Kidney epithelial cell (primary cell): ENCODE results near the gene IL22RA1. TPM values are rescaled to one million over a fixed set of nuclear protein-coding genes. Genes with fewer than 3 reads are reported as not detected.

Experiments
- DNase-seq: peaks from one replicate; pipeline ENCODE4 v3.0.0-alpha.2; 2010; ENCODE audit warnings: low read depth
- H3K27me3 ChIP-seq: 2 replicates; pipeline ENCODE4 v1.6.0; 2011; ENCODE audit warnings: low read length; ENCODE audit not compliant: control insufficient read depth, insufficient read depth
- H3K36me3 ChIP-seq: 2 replicates; pipeline ENCODE4 v1.5.1; 2011; ENCODE audit warnings: low read length; ENCODE audit not compliant: control insufficient read depth, insufficient read depth
- H3K4me3 ChIP-seq: 2 replicates; pipeline ENCODE4 v1.5.1; 2011; ENCODE audit warnings: low read depth, mild to moderate bottlenecking, control low read depth, low read length
- total RNA-seq: library from RNA; depleted of rRNA; stranded (reverse); fragments of >200 nt; gene quantifications from 2 replicates; pipeline ENCODE4 v1.2.3, GENCODE V29; 2015
- TF ChIP-seq, protein P1 (sequence below): IDR thresholded peaks from 2 replicates; pipeline ENCODE4 v1.5.1; 2011; ENCODE audit warnings: mild to moderate bottlenecking, moderate library complexity, low read length, control low read depth, inconsistent platforms; ENCODE audit not compliant: insufficient read depth, poor library complexity, severe bottlenecking

The IL22RA1 gene
- total RNA-seq, 1 donor from 2014 or later = 0.21 TPM

- no peak overlapping the region for H3K4me3 ChIP-seq
- TF ChIP-seq, protein P1, sequence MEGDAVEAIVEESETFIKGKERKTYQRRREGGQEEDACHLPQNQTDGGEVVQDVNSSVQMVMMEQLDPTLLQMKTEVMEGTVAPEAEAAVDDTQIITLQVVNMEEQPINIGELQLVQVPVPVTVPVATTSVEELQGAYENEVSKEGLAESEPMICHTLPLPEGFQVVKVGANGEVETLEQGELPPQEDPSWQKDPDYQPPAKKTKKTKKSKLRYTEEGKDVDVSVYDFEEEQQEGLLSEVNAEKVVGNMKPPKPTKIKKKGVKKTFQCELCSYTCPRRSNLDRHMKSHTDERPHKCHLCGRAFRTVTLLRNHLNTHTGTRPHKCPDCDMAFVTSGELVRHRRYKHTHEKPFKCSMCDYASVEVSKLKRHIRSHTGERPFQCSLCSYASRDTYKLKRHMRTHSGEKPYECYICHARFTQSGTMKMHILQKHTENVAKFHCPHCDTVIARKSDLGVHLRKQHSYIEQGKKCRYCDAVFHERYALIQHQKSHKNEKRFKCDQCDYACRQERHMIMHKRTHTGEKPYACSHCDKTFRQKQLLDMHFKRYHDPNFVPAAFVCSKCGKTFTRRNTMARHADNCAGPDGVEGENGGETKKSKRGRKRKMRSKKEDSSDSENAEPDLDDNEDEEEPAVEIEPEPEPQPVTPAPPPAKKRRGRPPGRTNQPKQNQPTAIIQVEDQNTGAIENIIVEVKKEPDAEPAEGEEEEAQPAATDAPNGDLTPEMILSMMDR = no peak
- no peak for DNase-seq
- no peaks in the 10 kb centered on the region for H3K27me3 ChIP-seq
- no peaks in the 10 kb centered on the region for H3K36me3 ChIP-seq
Measured at GRCh38 chr1:24126018-24126671, 16.8 kb downstream of the IL22RA1 start.

DNA sequence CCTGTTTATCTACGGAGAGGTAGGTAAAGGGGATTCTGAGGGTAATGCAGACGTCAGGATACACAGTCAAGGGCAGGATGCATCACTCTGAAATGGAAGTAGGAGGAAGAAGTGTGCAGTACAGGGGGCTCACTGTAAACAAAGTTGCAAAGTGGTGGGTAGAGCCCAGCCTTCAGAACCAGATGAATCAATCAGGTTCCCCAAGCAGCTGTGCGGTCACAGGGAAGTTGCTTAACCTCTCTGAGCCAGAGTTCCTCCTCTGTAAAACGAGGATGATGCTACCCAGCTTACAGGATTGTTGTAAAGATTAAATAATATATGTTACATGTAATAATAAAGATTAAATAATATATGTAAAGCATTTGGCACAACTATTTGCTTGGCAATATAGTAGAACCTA is 17.5 kb downstream of the IL22RA1 start:
- no peak for DNase-seq
- H3K36me3 ChIP-seq = no peaks in the 10 kb centered on the region
- TF ChIP-seq, protein P1 = no peak
- H3K27me3 ChIP-seq = no peaks in the 10 kb centered on the region
- H3K4me3 ChIP-seq = no peak overlapping the region

- Histone ChIP-seq H3K27me3 (no peaks in the 10 kb centered on the region), H3K36me3 (no peaks in the 10 kb centered on the region), H3K4me3 (no peak overlapping the region)
- TF ChIP-seq, protein P1 = no peak
- DNase-seq = no peak
Measured at GRCh38 chr1:24124980-24125379, 18.0 kb downstream of the IL22RA1 start.

DNA sequence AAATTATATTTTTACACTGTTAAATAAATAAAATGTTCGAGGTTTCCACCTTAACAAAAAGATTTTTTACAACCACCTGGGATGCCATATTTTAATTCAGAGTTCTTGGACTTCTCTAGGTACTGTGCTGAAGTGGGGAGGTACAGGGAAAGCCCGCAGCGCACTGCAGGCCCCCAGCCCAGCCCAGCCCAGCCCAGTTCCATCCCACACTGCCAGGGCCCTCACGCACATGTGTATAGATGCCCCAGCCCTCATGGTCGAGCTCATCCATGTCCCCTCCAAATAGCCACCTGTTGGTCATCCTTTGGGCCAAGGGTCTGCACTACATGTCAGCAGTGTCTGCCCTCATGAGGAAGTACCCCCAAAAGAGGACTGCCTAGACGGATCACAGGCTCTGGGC is 19.3 kb downstream of the IL22RA1 start:
- TF ChIP-seq, protein P1 = no peak

DNA sequence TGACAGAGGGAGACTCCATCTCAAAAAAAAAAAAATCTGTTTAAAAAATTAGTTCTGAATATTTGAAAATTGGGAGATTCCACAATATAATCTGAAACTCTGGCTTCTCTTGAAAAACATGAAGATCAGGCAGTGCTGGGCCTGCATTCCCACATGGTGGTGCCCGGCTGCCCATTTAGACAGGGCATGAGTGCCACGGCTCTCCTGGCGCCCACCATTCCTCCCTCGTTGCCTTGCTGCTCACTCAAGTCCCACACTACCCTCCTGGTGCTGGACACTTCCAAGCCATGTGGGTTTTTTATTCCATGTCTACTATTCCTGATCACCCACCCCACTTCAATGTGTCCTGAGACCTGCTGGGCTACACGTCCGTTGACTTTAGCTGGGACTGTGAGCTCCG is 20.2 kb downstream of the IL22RA1 start:
- no peaks in the 10 kb centered on the region for H3K36me3 ChIP-seq
- H3K27me3 ChIP-seq = no peaks in the 10 kb centered on the region
- DNase-seq = no peak
- H3K4me3 ChIP-seq = no peak overlapping the region
- TF ChIP-seq, protein P1 = no peak

More for the DNA sequence above, 19.3 kb downstream of the IL22RA1 start:
- DNase-seq = no peak
- Histone ChIP-seq H3K36me3 (no peaks in the 10 kb centered on the region), H3K27me3 (no peaks in the 10 kb centered on the region), H3K4me3 (no peak overlapping the region)

- H3K4me3 ChIP-seq = no peak overlapping the region
- TF ChIP-seq, protein P1 = no peak
- no peaks in the 10 kb centered on the region for H3K36me3 ChIP-seq
- no peak for DNase-seq
- H3K27me3 ChIP-seq = no peaks in the 10 kb centered on the region
Measured at GRCh38 chr1:24121406-24121805, 21.5 kb downstream of the IL22RA1 start.
